Skeletal muscle satellite cell (primary cell): ENCODE measurements around the gene HRC.
A peak's percentile ranks its signal among the peaks of the same experiment; 100 is the strongest.
"Not testable (repeated sequence)": the region's sequence is repeated elsewhere in the genome, so short reads cannot be mapped to it uniquely, and the experiment has no call there.

Experiments used
- H3K27me3 ChIP-seq: 2 replicates; pipeline ENCODE4 v1.7.0; 2013; ENCODE audit warnings: low read length; ENCODE audit not compliant: control insufficient read depth, insufficient read depth
- H3K36me3 ChIP-seq: 2 replicates; pipeline ENCODE4 v1.7.0; 2013; ENCODE audit warnings: mild to moderate bottlenecking, control low read depth, low read length; ENCODE audit not compliant: insufficient read depth
- H3K4me1 ChIP-seq: 2 replicates; pipeline ENCODE4 v1.7.0; 2013; ENCODE audit warnings: low read length; ENCODE audit not compliant: control insufficient read depth, insufficient read depth
- H3K4me2 ChIP-seq: 2 replicates; pipeline ENCODE4 v1.7.0; 2013; ENCODE audit warnings: mild to moderate bottlenecking, low read length
- H3K4me3 ChIP-seq: 2 replicates; pipeline ENCODE4 v1.7.0; 2013; ENCODE audit warnings: low read length
- H3K9ac ChIP-seq: 2 replicates; pipeline ENCODE4 v1.7.0; 2013; ENCODE audit warnings: mild to moderate bottlenecking, low read depth, low read length, moderate library complexity
- H3K9me3 ChIP-seq: replicated peaks from 2 replicates; pipeline ENCODE4 v1.7.0; 2013; ENCODE audit warnings: mild to moderate bottlenecking, control low read depth, low read length

The HRC gene

DNA sequence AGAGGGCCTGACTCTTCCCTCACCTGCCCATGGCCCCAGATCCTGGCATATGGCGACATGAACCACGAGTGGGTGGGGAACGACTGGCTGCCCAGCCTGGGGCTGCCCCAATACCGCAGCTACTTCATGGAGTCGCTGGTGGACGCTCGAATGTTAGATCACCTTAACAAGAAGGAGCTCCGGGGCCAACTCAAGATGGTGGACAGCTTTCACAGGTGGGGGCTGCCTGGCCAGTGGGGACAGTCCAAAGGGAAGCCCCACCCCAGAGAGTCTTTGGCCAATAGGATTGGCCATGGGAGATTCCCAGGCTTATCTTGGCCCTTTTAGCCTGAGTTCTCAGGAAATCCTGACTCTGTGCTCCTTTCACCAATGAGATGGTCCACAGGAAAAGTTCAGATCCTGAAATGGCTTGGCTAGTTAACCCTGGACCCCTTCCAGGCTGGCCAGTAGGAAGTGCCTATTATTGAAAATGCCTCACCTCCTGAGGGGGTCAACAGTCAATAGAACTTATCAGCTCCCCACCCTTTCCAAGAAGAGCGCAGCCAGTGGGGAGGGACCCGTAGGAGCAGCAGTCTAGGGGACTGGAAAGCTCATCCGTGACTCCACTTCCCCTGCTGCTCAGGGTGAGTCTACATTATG is 7.0 kb downstream of the HRC start:
- Histone ChIP-seq H3K4me2 (no peak overlapping the region), H3K4me3 (no peak overlapping the region), H3K4me1 (peaks cover 21% of the 10 kb centered on the region), H3K9ac (no peak overlapping the region), H3K36me3 (no peaks in the 10 kb centered on the region), H3K9me3 (no peaks in the 10 kb centered on the region), H3K27me3 (no peaks in the 10 kb centered on the region)

DNA sequence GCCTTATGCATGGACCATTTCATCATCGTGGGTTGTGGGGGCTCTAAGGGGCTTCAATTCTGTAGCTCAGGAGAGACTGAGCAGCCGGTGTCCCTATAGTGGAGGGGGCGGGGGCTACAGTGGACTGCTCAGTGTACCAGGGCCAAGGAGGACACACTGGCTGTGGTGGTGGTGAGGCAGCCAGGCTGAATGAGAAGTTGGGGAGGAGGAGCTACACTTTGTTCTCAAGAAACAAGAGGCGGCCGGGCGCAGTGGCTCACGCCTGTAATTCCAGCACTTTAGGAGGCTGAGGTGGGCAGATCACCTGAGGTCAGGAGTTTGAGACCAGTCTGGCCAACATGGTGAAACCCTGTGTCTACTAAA is 8.8 kb downstream of the HRC start:
- not testable (repeated sequence) for H3K9ac ChIP-seq, H3K27me3 ChIP-seq, H3K4me3 ChIP-seq, H3K36me3 ChIP-seq, H3K9me3 ChIP-seq
- Histone ChIP-seq H3K4me2 (peak overlapping the region; percentile 63), H3K4me1 (peaks cover 24% of the 10 kb centered on the region)

DNA sequence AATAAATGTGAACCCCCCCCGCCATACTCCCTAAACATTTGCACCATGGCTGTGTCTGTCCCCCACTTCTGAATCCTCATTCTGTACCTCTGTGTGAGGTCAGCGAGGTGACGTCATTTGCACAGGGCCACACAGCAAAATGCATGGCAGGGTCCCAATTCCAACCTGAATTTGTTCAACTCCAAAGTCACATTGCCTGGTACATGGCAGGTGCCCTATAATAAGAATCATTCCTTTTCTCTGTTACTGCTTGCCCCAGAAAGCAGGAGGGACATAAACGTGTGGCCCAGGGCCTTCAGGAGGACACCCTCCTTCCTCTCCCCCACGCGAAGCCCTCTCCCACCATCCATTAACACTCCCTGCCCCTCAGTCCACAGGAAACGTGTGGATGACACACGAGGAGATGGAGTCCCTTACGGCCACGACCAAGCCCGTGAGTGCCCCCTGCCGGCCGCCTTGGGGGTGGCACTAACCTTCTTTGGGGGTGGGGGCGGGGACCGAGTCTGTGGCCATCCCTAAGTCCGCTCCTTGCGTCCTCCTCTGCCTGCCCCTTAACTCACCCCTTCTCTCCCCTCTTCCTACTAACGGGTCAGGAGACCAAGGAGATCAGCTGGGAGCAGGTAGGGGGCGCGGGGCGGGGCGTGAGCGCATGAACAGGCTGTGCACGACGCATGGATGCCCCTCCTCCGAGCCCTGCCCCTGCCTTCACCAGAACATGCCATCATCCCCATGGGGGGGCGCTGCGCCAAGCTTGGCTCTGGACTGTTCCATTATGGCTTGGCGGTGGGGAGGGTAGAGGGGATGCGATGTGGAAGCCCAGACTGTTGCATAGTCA is 9.4 kb downstream of the HRC start:
- Histone ChIP-seq H3K9me3 (no peaks in the 10 kb centered on the region), H3K4me2 (peak overlapping the region; percentile 63), H3K27me3 (no peaks in the 10 kb centered on the region), H3K4me1 (peaks cover 23% of the 10 kb centered on the region), H3K36me3 (no peaks in the 10 kb centered on the region), H3K9ac (no peak overlapping the region), H3K4me3 (peak overlapping the region; percentile 50)

DNA sequence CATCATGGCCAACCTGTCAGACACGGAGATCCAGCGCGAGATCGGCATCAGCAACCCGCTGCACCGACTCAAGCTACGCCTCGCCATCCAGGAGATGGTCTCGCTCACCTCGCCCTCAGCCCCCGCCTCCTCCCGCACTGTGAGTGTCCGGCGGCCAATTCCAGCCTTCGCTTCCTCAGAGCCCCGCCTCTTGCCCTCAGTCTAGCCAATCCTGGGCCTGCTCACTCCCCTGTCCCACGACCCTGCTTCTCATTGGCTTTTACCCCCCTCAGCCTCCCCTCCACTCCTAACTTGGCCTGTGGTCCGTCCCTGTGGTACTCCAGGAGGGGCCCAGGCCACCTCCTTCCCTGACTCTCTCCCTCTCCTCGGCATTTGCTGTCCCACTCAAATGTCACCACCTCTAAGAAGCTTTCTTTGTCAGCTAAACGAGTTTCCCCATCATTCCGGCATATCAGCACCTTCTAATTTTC is 12.3 kb downstream of the HRC start:
- H3K36me3 ChIP-seq, result no peaks in the 10 kb centered on the region
- peaks cover 11% of the 10 kb centered on the region for H3K4me1 ChIP-seq
- no peaks in the 10 kb centered on the region for H3K9me3 ChIP-seq
- no peaks in the 10 kb centered on the region for H3K27me3 ChIP-seq
- peak overlapping the region; percentile 56 for H3K9ac ChIP-seq
- peak overlapping the region; percentile 89 for H3K4me2 ChIP-seq
- H3K4me3 ChIP-seq, result peak overlapping the region; percentile 75

DNA sequence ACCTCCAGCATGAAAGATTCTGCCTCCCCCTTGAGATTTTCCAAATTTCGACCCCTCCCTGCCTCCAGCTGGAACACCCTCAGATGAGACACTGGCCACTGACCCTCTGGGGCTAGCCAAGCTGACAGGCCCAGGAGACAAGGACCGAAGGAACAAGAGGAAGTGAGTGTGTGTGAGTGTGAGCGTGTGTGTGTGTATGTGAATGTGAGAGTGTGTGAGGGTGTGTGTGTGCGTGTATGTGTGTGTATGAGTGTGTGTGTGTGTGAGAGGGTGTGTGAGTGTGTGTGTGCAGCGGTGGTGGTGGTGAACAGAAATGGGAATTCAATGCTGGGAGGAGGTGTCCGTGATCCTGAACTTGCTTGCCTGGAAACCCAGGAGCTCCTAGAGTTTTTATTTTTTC is 13.8 kb downstream of the HRC start:
- Histone ChIP-seq H3K4me1 (peaks cover 16% of the 10 kb centered on the region), H3K4me3 (no peak overlapping the region), H3K27me3 (no peaks in the 10 kb centered on the region), H3K9me3 (no peaks in the 10 kb centered on the region), H3K9ac (no peak overlapping the region), H3K4me2 (no peak overlapping the region), H3K36me3 (no peaks in the 10 kb centered on the region)

DNA sequence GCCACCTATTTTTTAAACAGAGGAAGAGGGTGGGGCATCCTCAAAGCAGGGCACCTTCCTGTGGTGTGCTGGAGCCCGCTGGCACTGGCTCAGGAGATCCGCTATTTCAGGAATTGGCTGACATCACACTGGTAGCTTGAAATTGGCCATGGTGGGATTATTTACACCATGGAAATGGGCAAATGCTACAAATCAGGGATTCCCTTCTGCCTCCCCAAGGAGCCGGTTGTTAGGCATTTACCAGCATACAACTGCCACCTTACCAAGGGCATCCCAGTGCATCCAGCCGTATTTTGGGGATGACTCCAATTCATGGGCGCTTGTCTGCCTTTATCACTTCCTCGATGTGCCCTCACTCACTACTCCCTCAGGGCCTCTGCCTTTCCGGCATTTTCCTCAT is 14.2 kb downstream of the HRC start:
- H3K4me1 ChIP-seq, result peaks cover 14% of the 10 kb centered on the region
- H3K4me2 ChIP-seq, result no peak overlapping the region
- no peaks in the 10 kb centered on the region for H3K27me3 ChIP-seq
- no peak overlapping the region for H3K9ac ChIP-seq
- no peaks in the 10 kb centered on the region for H3K36me3 ChIP-seq
- no peak overlapping the region for H3K4me3 ChIP-seq
- no peaks in the 10 kb centered on the region for H3K9me3 ChIP-seq

DNA sequence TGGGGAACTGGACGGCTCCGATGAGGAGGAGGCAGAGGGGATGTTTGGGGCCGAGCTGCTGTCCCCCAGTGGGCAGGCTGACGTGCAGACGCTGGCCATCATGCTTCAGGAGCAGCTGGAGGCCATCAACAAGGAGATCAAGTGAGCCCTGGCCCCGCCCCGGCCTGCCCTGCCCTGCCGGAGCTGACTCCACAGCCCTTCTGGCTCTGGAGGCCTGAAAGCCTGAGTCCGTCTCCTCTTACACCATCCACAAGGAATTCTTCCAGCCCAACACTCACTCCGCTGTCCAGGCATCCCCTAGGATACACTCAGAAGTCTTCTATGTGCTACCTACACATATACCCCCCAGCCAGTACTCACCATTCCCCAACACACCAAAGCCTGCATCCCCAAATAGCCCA is 18.4 kb downstream of the HRC start:
- Histone ChIP-seq H3K4me3 (no peak overlapping the region), H3K9me3 (no peaks in the 10 kb centered on the region)

DNA sequence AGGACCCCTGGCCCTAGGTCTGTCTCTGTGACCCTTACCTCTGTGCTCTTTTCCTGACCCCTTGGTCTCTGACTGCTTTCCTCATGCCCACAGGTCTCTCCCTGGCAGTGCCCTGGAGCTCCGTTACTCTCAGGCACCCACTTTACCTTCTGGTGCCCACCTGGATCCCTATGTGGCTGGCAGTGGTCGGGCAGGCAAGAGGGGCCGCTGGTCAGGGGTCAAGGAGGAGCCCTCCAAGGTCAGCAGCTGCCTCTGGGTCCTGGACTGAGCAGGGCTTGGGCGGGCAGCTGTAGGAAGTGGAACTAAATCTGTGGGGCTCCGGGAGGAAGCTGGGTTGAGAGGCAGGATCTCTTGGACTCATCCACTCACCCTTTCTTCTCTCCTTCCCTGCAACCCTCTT is 19.5 kb downstream of the HRC start:
- Histone ChIP-seq H3K9ac (no peak overlapping the region), H3K27me3 (peaks cover 3% of the 10 kb centered on the region), H3K4me1 (peaks cover 15% of the 10 kb centered on the region), H3K9me3 (no peaks in the 10 kb centered on the region), H3K36me3 (no peaks in the 10 kb centered on the region), H3K4me3 (no peak overlapping the region), H3K4me2 (no peak overlapping the region)

More for the DNA sequence above, 18.4 kb downstream of the HRC start:
- Histone ChIP-seq H3K36me3 (no peaks in the 10 kb centered on the region), H3K9ac (no peak overlapping the region), H3K27me3 (peaks cover 3% of the 10 kb centered on the region), H3K4me1 (peaks cover 15% of the 10 kb centered on the region), H3K4me2 (peak overlapping the region; percentile 5)

DNA sequence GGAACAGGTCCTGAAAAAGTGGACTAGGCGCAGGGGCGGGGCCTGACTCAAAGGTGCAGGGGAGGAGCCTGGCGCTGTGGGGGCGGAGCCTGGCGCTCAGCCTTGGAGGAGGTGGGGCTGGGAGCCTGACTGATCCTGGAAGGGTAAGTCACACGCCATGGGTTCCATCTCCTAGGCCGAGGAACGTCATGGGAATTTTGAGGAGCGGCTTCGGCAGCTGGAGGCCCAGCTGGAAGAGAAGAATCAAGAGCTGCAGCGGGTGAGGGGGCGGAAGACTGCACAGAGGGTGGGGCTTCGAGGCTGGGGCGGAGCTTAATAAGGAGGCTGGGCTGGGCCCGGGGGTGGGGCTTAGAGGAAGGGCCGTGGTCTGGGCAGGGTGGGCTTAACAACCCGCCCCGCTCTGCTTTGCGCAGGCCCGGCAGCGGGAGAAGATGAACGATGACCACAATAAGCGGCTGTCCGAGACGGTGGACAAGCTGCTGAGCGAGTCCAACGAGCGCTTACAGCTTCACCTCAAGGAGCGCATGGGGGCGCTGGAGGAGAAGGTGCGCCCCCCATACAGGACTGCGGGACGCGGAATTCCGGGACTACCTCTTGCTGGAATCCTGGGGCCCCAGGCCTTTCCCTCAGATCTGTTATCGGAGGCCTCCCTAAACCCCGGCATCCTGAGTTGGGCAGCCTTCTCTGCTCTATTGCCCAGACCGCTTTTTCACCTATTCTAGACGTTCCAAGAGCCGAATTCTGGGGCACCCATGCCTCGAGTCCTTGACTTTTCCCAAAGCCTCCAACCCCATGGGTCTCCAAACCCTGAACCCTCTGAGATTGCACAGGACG is 21.4 kb downstream of the HRC start:
- Histone ChIP-seq H3K4me2 (peak overlapping the region; percentile 20), H3K36me3 (no peaks in the 10 kb centered on the region), H3K4me1 (peaks cover 15% of the 10 kb centered on the region), H3K27me3 (peaks cover 14% of the 10 kb centered on the region), H3K9ac (no peak overlapping the region), H3K9me3 (no peaks in the 10 kb centered on the region), H3K4me3 (no peak overlapping the region)

DNA sequence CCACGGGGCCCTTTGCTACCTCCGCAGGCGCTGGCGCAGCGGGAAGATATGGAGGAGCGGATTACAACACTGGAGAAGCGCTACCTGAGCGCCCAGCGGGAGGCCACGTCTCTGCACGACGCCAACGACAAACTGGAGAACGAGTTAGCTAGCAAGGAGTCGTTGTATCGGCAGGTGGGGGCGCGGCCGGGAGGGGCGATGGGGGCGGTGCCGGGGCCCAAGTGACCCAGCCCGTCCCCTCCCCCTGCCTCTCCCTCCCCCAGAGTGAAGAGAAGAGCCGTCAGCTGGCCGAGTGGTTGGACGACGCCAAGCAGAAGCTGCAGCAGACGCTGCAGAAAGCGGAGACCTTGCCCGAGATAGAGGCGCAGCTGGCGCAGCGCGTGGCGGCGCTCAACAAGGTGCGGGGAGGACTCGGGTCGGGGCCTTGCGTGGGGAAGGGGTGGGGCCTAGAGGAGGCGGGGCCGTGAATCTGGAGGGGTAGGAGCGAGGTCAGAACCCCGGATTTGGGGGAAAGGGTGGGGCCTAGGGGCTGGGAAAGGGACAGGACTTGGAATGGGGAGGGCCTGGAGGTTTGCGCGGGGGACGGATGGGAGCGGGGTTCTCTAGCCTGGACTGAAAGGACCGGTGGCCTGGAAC is 22.1 kb downstream of the HRC start:
- peaks cover 20% of the 10 kb centered on the region for H3K4me1 ChIP-seq
- H3K36me3 ChIP-seq, result no peaks in the 10 kb centered on the region
- no peaks in the 10 kb centered on the region for H3K9me3 ChIP-seq
- peaks cover 14% of the 10 kb centered on the region for H3K27me3 ChIP-seq
- no peak overlapping the region for H3K9ac ChIP-seq
- H3K4me3 ChIP-seq, result no peak overlapping the region
- H3K4me2 ChIP-seq, result peak overlapping the region; percentile 20

DNA sequence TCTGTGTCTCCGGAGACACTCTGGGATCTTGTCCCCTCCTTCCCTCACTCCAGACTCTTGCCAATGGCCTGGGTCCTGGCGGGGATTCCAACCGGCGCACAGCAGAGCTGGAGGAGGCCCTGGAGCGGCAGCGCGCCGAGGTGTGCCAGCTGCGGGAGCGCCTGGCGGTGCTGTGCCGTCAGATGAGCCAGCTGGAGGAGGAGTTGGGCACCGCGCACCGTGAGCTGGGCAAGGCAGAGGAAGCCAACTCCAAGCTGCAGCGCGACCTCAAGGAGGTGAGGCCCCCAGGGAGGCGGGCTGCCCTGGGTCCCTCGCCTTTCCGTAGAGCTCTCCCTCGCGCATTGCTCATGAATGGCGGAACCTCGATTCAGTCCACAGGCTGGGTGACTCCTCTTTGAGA is 24.9 kb downstream of the HRC start:
- Histone ChIP-seq H3K27me3 (peaks cover 14% of the 10 kb centered on the region), H3K36me3 (no peaks in the 10 kb centered on the region), H3K9ac (no peak overlapping the region), H3K4me2 (no peak overlapping the region), H3K4me1 (peaks cover 17% of the 10 kb centered on the region), H3K4me3 (no peak overlapping the region), H3K9me3 (no peaks in the 10 kb centered on the region)
